ENCODE measurements around the gene CTXND1.

CTXND1 gene

GRCh38 chr15:80247320-80247719 lies 4.7 kb downstream of the CTXND1 start:
- H3K4me3 ChIP-seq (replicated peaks in 1 of 2; ENCODE audit: low read depth in 2 of 2, low read length in 2 of 2): no peak overlapping the region
- no peak for DNase-seq (ENCODE audit: low read depth in 2 of 2)
- no peak for TF ChIP-seq CTCF (IDR thresholded peaks at IDR 0.05; ENCODE audit: low read depth, low read length)

GRCh38 chr15:80246425-80246894 lies 5.6 kb downstream of the CTXND1 start:
- no peak for TF ChIP-seq CTCF (IDR thresholded peaks at IDR 0.05; ENCODE audit: low read depth, low read length)
- H3K4me3 ChIP-seq (replicated peaks in 1 of 2; ENCODE audit: low read depth in 2 of 2, low read length in 2 of 2): no peak overlapping the region
- DNase-seq (ENCODE audit: low read depth in 2 of 2): no peak

GRCh38 chr15:80242802-80243201 lies 9.2 kb downstream of the CTXND1 start:
- DNase-seq (ENCODE audit: low read depth in 2 of 2): no peak
- TF ChIP-seq CTCF (IDR thresholded peaks at IDR 0.05; ENCODE audit: low read depth, low read length): no peak
- H3K4me3 ChIP-seq (replicated peaks in 1 of 2; ENCODE audit: low read depth in 2 of 2, low read length in 2 of 2): no peak overlapping the region

- TF ChIP-seq CTCF (IDR thresholded peaks at IDR 0.05; ENCODE audit: low read depth, low read length): peak; percentile 83
- DNase-seq (ENCODE audit: low read depth in 2 of 2): peak; percentile 44 to 58
- no peak overlapping the region for H3K4me3 ChIP-seq (replicated peaks in 1 of 2; ENCODE audit: low read depth in 2 of 2, low read length in 2 of 2)
These were observed 9.8 kb downstream of the CTXND1 start for GRCh38 chr15:80242132-80242769.

- TF ChIP-seq CTCF (IDR thresholded peaks at IDR 0.05; ENCODE audit: low read depth, low read length): no peak
- no peak for DNase-seq (ENCODE audit: low read depth in 2 of 2)
- H3K4me3 ChIP-seq (replicated peaks in 1 of 2; ENCODE audit: low read depth in 2 of 2, low read length in 2 of 2): no peak overlapping the region
These were observed 10.5 kb downstream of the CTXND1 start for GRCh38 chr15:80241508-80241907.

GRCh38 chr15:80240276-80240675 lies 11.7 kb downstream of the CTXND1 start:
- H3K4me3 ChIP-seq (replicated peaks in 1 of 2; ENCODE audit: low read depth in 2 of 2, low read length in 2 of 2): no peak overlapping the region
- DNase-seq (ENCODE audit: low read depth in 2 of 2): no peak
- TF ChIP-seq CTCF (IDR thresholded peaks at IDR 0.05; ENCODE audit: low read depth, low read length): no peak

GRCh38 chr15:80234883-80235282 lies 17.1 kb downstream of the CTXND1 start:
- H3K4me3 ChIP-seq (replicated peaks in 1 of 2; ENCODE audit: low read depth in 2 of 2, low read length in 2 of 2): no peak overlapping the region
- peak; percentile 70 for TF ChIP-seq CTCF (IDR thresholded peaks at IDR 0.05; ENCODE audit: low read depth, low read length)
- DNase-seq (ENCODE audit: low read depth in 2 of 2): peak; percentile 50 to 53

Data from cardiac fibroblast (primary cell).